ENCODE data around the gene HEPH. TPM values are rescaled to one million over a fixed set of nuclear protein-coding genes. Genes with fewer than 3 reads are reported as not detected.
"Not testable (repeated sequence)": the region's sequence is repeated elsewhere in the genome, so short reads cannot be mapped to it uniquely, and the experiment has no call there.

The HEPH gene
- total RNA-seq, 1 donor from 2014 or later = 11.4 TPM

DNA sequence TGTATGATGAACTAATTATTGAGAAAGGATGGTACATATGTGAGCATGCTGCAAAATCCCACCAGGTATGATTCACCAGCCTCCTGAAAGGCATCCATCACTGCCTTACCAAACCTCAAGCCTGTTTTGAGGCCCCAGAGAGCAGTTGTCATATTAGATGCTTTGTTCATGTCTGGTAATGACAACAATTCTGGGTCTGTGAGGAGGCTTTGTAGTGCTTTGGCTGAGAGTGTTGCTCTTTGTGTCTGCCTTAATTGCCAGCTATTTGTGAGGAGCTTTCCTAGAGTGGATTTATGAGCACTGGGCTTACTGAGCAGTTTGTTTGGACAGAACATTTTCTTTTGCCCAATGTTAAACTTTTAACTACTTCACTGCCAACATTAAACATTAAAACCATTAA lies 69.2 kb downstream of the HEPH start:
- no peaks in the 10 kb centered on the region for H3K9me3 ChIP-seq
- H3K27me3 ChIP-seq (ENCODE audit: low read depth) = no peaks in the 10 kb centered on the region
- H3K27ac ChIP-seq = no peak overlapping the region
- intact Hi-C loops (cut with DNase I) = no loop called here
- no peaks in the 10 kb centered on the region for H3K36me3 ChIP-seq
- TF ChIP-seq, protein P1, sequence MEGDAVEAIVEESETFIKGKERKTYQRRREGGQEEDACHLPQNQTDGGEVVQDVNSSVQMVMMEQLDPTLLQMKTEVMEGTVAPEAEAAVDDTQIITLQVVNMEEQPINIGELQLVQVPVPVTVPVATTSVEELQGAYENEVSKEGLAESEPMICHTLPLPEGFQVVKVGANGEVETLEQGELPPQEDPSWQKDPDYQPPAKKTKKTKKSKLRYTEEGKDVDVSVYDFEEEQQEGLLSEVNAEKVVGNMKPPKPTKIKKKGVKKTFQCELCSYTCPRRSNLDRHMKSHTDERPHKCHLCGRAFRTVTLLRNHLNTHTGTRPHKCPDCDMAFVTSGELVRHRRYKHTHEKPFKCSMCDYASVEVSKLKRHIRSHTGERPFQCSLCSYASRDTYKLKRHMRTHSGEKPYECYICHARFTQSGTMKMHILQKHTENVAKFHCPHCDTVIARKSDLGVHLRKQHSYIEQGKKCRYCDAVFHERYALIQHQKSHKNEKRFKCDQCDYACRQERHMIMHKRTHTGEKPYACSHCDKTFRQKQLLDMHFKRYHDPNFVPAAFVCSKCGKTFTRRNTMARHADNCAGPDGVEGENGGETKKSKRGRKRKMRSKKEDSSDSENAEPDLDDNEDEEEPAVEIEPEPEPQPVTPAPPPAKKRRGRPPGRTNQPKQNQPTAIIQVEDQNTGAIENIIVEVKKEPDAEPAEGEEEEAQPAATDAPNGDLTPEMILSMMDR (IDR thresholded peaks at IDR 0.05) = no peak
- no peaks in the 10 kb centered on the region for H3K4me1 ChIP-seq
- ATAC-seq = no peak
- DNase-seq = no peak
- H3K4me3 ChIP-seq = no peak overlapping the region

DNA sequence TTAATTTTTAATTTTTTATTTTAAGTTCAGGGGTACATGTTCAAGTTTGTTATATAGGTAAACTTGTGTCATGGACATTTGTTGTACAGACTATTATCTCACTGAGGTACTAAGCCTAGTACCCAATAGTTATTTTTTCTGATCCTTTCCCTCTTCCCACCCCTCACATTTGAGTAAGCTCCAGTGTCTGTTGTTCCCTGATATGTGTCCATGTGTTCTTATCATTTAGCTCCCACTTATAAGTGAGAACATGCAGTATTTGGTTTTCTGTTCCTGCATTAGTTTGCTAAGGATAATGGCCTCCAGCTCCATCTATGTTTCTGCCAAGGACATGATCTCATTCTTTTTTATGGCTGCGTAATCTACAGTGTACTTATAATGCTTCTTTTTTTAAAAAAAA lies 69.9 kb downstream of the HEPH start:
- intact Hi-C loops (cut with DNase I); DNase-seq; H3K4me1 ChIP-seq; H3K4me3 ChIP-seq; H3K9me3 ChIP-seq; H3K27me3 ChIP-seq (ENCODE audit: low read depth); H3K36me3 ChIP-seq; ATAC-seq; H3K27ac ChIP-seq: not testable (repeated sequence)

DNA sequence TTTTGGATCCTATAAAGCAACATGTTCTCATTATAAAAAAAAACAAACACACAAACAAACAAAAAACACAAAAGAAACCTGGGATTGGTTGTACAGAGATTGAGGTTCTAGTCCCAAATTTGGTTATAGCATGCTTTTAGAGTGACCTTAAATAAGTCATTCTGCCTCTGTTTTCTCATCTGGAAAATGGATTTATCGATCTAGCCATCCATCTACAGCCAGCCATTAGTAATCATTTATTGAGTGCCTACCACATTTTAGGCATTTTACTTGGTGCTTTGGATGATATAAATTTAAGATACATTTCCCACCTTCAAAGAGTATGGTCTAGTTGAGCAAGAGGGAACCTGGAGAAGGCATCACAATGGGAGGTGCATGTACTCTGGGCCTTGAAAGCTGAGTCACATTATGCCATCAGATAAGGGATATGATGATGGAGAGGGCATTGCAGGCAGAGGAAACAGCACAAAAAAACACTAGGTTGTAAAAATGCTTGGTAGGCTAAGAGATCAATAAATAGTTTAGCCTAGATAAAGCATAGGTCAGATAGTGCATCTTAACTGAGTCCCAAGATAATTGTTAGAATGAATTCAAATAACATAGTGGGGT lies 91.4 kb downstream of the HEPH start:
- Histone ChIP-seq H3K36me3 (no peaks in the 10 kb centered on the region), H3K27me3 (ENCODE audit: low read depth) (no peaks in the 10 kb centered on the region), H3K9me3 (no peaks in the 10 kb centered on the region), H3K4me3 (no peak overlapping the region), H3K4me1 (no peaks in the 10 kb centered on the region), H3K27ac (no peak overlapping the region)
- TF ChIP-seq, protein P1 (IDR thresholded peaks at IDR 0.05) = no peak
- ATAC-seq (no peak), DNase-seq (no peak)
- intact Hi-C loops (cut with DNase I) = no loop called here

DNA sequence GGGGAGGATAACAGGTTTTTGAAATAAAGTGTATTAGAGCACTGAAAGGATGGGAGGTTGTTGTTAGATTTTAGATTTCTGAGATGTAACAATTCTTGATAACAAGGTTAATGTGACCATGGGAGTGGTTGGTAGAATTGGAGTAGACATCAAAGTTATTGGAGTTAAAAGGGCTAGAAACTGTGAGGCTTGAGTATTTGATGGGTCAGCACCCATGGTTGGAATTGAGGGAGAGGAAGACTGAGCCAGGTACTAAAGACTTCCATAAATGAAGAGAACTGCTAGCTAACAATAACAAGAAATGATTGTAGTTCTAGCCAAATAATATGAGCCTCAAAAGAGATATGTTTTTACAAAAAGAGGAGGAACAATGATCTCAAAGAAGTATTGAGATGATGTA lies 98.8 kb downstream of the HEPH start:
- ATAC-seq (no peak), DNase-seq (no peak)
- Histone ChIP-seq H3K27me3 (ENCODE audit: low read depth) (no peaks in the 10 kb centered on the region), H3K4me1 (no peaks in the 10 kb centered on the region), H3K9me3 (no peaks in the 10 kb centered on the region), H3K36me3 (no peaks in the 10 kb centered on the region), H3K27ac (no peak overlapping the region), H3K4me3 (no peak overlapping the region)
- intact Hi-C loops (cut with DNase I) = no loop called here
- TF ChIP-seq, protein P1 (IDR thresholded peaks at IDR 0.05) = no peak

Other genes with a start within 250 kb of the HEPH start
- 569 TPM for gene VSIG4, start 124.2 kb upstream of the HEPH start, total RNA-seq